Superior temporal gyrus (tissue), 1 donor: ENCODE data around the gene TMCC3.
"Not testable (repeated sequence)": the region's sequence is repeated elsewhere in the genome, so short reads cannot be mapped to it uniquely, and the experiment has no call there.

Source experiments
- DNase-seq: peaks from one replicate; pipeline ENCODE4 v3.0.0-alpha.2; 2016; ENCODE audit errors: extremely low spot score

Gene TMCC3

GRCh38 chr12:94634717-94635116 is 15.6 kb downstream of the TMCC3 start:
- no peak for DNase-seq

GRCh38 chr12:94633401-94633800 is 17.0 kb downstream of the TMCC3 start:
- no peak for DNase-seq

- no peak for DNase-seq
Observed at GRCh38 chr12:94631058-94631457, 19.3 kb downstream of the TMCC3 start.

GRCh38 chr12:94628819-94629472 is 21.4 kb downstream of the TMCC3 start:
- no peak for DNase-seq

GRCh38 chr12:94628369-94628768 is 22.0 kb downstream of the TMCC3 start:
- DNase-seq = no peak

- no peak for DNase-seq
Observed at GRCh38 chr12:94625531-94625930, 24.8 kb downstream of the TMCC3 start.

- no peak for DNase-seq
Observed at GRCh38 chr12:94623161-94623920, 27.0 kb downstream of the TMCC3 start.

- no peak for DNase-seq
Observed at GRCh38 chr12:94622475-94622874, 27.9 kb downstream of the TMCC3 start.

GRCh38 chr12:94621662-94622359 is 28.5 kb downstream of the TMCC3 start:
- DNase-seq = no peak

GRCh38 chr12:94620621-94621020 is 29.7 kb downstream of the TMCC3 start:
- no peak for DNase-seq

- no peak for DNase-seq
Observed at GRCh38 chr12:94618995-94619695, 31.2 kb downstream of the TMCC3 start.

GRCh38 chr12:94617101-94617500 is 33.3 kb downstream of the TMCC3 start:
- DNase-seq = no peak

GRCh38 chr12:94616203-94616729 is 34.1 kb downstream of the TMCC3 start:
- DNase-seq = peak; percentile 93

GRCh38 chr12:94615260-94616181 is 34.8 kb downstream of the TMCC3 start:
- peak; percentile 83 for DNase-seq

GRCh38 chr12:94614288-94614721 is 36.1 kb downstream of the TMCC3 start:
- peak; percentile 77 for DNase-seq

GRCh38 chr12:94609917-94610443 is 40.4 kb downstream of the TMCC3 start:
- DNase-seq = no peak

- not testable (repeated sequence) for DNase-seq
Observed at GRCh38 chr12:94606810-94607209, 43.5 kb downstream of the TMCC3 start.

- no peak for DNase-seq
Observed at GRCh38 chr12:94604366-94604698, 46.0 kb downstream of the TMCC3 start.

- peak; percentile 31 for DNase-seq
Observed at GRCh38 chr12:94603434-94604365, 46.7 kb downstream of the TMCC3 start.
